Activated T-cell treated with anti-CD3 and anti-CD28 coated beads, Interleukin-2, amount 50 U/mL, for 24 hours (primary cell): ENCODE measurements around the gene PSMA3.
"Not testable (repeated sequence)": the region's sequence is repeated elsewhere in the genome, so short reads cannot be mapped to it uniquely, and the experiment has no call there.

Source experiments
- DNase-seq: peaks from one replicate; pipeline ENCODE4 v3.0.0-alpha.2; 2020
- H3K27ac Mint-ChIP-seq: 2 replicates; pipeline ENCODE4 v1.8.0; 2020; ENCODE audit warnings: mild to moderate bottlenecking, mixed read lengths
- H3K27me3 Mint-ChIP-seq: 2 replicates; pipeline ENCODE4 v1.8.0; 2020; ENCODE audit warnings: mixed read lengths
- H3K36me3 Mint-ChIP-seq: 2 replicates; pipeline ENCODE4 v1.8.0; 2020; ENCODE audit warnings: low read depth, mixed read lengths
- H3K4me1 Mint-ChIP-seq: 2 replicates; pipeline ENCODE4 v1.8.0; 2020; ENCODE audit warnings: low read depth, mixed read lengths
- H3K4me3 Mint-ChIP-seq: 2 replicates; pipeline ENCODE4 v1.8.0; 2020; ENCODE audit warnings: mild to moderate bottlenecking, moderate library complexity, mixed read lengths
- H3K9me3 Mint-ChIP-seq: 2 replicates; pipeline ENCODE4 v1.8.0; 2020; ENCODE audit warnings: mixed read lengths

PSMA3 gene

DNA sequence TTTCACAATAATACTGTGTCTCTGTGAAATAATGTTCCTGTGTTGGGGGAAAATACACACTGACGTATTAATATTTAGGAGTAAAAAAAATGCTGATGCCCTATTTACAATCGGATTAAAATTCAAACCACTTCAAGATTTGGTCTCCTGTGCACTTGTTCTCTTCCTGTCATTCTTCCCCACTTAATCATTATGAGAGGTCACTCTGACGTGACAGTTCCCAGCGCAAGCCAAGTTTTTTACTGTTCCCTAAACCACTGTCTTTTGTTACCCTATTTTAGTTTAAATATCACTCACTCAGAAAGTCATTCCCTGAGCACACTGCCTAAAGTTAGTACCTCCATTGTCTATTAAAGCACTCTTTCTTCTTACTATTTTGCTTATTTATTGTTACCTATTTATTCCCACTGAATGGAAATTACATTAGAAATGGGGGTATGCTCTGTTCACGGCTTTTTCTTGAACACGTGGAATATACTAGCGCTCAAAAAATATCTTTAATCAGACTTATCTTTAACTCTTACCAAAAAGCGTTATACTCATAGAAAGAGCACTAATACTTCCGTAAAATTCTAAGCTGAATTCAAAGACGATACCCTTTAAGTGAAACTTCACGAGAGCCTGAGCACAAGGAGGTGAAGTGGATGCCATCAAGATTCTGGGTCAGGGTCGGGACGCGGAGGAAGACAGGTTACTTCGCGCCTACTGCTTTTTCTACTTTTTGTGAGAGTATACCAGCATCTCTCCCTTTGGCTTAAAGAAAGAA, 670 bp upstream of the PSMA3 start:
- Mint-ChIP-seq H3K4me3 (peak overlapping the region; percentile 86), H3K27ac (peak overlapping the region; percentile 100), H3K27me3 (no peaks in the 10 kb centered on the region), H3K9me3 (no peaks in the 10 kb centered on the region), H3K4me1 (peaks cover 44% of the 10 kb centered on the region), H3K36me3 (peaks cover 50% of the 10 kb centered on the region)
- DNase-seq, result no peak

DNA sequence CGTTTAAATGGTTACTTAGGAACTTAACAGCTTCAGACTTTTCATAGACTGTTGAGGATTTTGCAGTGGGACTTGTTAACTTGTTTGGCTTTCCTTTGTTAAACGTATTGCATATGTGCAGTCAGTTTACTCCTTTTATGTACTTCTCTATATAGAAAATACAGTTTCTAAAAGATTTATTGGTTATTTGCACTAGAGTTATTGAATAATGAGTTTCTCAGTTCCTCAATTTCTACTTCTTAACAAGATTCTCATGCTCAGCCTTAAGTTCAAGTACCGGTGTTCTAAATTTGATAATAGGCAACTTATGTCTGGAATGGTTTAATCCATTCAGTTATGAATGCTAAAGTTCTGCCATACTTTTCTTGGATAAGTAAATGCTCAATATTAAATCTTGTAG, 919 bp downstream of the PSMA3 start:
- Mint-ChIP-seq H3K27ac (peak overlapping the region; percentile 100), H3K36me3 (peaks cover 57% of the 10 kb centered on the region), H3K4me1 (peaks cover 45% of the 10 kb centered on the region), H3K4me3 (peak overlapping the region; percentile 86), H3K9me3 (no peaks in the 10 kb centered on the region), H3K27me3 (no peaks in the 10 kb centered on the region)
- no peak for DNase-seq

DNA sequence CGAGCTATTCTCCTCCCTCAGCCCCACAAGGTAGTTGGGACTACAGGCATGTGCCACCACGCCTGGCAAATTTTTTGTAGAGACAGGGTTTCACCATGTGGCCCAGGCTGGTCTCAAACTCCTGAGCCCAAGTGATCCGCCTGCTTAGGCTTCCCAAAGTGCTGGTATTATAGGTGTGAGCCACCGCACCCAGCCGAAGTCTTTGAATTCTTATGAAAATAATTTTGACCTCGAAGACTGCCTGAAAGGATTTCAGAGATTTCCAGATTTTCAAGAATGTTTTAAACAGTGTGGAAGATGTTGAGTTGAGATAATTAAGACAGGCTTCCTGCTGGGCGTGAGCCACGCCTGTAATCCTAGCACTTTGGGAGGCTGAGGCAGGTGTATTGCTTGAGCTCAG, 5.0 kb downstream of the PSMA3 start:
- H3K27me3 Mint-ChIP-seq, result no peaks in the 10 kb centered on the region
- no peak overlapping the region for H3K4me3 Mint-ChIP-seq
- peaks cover 91% of the 10 kb centered on the region for H3K36me3 Mint-ChIP-seq
- DNase-seq, result no peak
- peaks cover 39% of the 10 kb centered on the region for H3K4me1 Mint-ChIP-seq
- H3K9me3 Mint-ChIP-seq, result no peaks in the 10 kb centered on the region
- peak overlapping the region; percentile 57 for H3K27ac Mint-ChIP-seq

DNA sequence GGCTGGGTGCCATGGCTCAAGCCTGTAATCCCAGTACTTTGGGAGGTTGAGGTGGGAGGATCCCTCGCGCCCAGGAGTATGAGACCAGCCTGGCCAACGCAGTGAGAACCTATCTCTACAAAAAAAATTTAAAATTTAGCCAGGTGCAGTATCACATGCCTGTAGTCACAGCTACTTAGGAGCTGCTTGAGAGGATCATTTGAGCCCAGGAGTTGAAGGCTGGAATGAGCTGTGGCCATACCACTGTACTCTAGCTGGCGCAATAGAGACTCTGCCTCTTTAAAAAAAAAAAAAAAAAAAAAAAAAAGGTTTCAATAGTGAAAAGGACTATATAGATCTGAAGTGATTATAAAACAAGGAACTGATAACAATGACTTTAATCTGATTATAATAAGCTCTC, 13.5 kb downstream of the PSMA3 start:
- Mint-ChIP-seq H3K4me1 (peaks cover 12% of the 10 kb centered on the region), H3K9me3 (no peaks in the 10 kb centered on the region), H3K27ac (peak overlapping the region; percentile 1), H3K27me3 (no peaks in the 10 kb centered on the region), H3K36me3 (peaks cover 93% of the 10 kb centered on the region), H3K4me3 (no peak overlapping the region)
- DNase-seq, result no peak

DNA sequence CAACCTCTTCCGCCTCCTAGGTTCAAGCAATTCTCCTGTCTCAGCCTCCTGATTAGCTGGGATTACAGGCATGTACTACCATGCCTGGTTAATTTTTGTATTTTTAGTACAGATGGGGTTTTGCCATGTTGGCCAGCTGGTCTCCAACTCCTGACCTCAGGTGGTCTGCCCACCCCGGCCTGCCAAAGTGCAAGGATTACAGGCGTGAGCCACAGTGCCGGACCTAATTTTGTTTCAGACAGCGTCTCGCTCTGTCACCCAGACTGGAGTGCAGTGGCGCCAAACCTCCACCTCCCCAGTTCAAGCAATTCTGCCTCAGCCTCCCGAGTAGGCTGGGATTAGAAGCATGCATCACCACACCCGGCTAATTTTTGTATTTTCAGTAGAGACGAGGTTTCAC, 17.4 kb downstream of the PSMA3 start:
- H3K9me3 Mint-ChIP-seq, DNase-seq, H3K4me3 Mint-ChIP-seq, H3K27me3 Mint-ChIP-seq: not testable (repeated sequence)
- peaks cover 96% of the 10 kb centered on the region for H3K36me3 Mint-ChIP-seq
- H3K27ac Mint-ChIP-seq, result peak overlapping the region; percentile 61
- H3K4me1 Mint-ChIP-seq, result peaks cover 16% of the 10 kb centered on the region

DNA sequence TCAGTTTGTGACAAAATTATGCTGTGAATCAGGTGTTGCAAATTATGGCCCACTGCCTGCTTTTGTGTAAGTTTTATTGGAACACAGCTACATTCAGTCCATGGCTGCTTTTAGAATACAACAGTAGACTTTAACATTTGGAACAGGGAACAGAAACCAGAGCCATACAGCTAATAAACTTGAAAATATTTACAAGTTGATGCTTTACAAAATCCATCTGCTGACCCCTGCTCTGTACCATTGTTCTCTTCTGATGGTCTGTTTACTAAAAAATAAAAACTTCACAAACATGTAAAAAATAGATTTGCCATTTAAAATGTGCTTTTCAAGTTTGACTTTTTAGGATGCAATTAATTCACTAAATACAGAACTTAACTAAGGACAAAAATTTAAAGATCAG, 20.8 kb downstream of the PSMA3 start:
- Mint-ChIP-seq H3K4me1 (peaks cover 17% of the 10 kb centered on the region), H3K9me3 (no peaks in the 10 kb centered on the region), H3K4me3 (no peak overlapping the region)

DNA sequence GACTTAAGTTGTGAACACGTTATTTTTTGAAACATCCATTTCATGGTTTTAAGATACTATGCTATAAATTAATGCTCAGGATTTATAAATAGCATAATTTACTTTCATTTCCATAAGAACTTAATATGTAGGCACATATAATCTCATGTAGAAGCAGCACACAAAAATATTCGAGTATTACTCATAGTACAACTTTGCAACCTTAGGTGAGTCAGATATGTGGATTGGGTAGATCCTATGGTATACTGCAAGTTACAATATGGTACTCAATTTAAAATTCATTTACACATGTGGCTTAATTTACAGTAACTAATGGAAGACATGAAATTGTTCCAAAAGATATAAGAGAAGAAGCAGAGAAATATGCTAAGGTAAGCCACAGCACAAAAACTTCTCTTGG, 26.0 kb downstream of the PSMA3 start:
- Mint-ChIP-seq H3K4me1 (peaks cover 39% of the 10 kb centered on the region), H3K4me3 (no peak overlapping the region), H3K27ac (peak overlapping the region; percentile 67), H3K9me3 (no peaks in the 10 kb centered on the region), H3K27me3 (no peaks in the 10 kb centered on the region), H3K36me3 (peaks cover 97% of the 10 kb centered on the region)
- DNase-seq, result no peak

More for the DNA sequence above, 20.8 kb downstream of the PSMA3 start:
- no peak for DNase-seq
- Mint-ChIP-seq H3K27ac (peak overlapping the region; percentile 59), H3K27me3 (no peaks in the 10 kb centered on the region), H3K36me3 (peaks cover 98% of the 10 kb centered on the region)

DNA sequence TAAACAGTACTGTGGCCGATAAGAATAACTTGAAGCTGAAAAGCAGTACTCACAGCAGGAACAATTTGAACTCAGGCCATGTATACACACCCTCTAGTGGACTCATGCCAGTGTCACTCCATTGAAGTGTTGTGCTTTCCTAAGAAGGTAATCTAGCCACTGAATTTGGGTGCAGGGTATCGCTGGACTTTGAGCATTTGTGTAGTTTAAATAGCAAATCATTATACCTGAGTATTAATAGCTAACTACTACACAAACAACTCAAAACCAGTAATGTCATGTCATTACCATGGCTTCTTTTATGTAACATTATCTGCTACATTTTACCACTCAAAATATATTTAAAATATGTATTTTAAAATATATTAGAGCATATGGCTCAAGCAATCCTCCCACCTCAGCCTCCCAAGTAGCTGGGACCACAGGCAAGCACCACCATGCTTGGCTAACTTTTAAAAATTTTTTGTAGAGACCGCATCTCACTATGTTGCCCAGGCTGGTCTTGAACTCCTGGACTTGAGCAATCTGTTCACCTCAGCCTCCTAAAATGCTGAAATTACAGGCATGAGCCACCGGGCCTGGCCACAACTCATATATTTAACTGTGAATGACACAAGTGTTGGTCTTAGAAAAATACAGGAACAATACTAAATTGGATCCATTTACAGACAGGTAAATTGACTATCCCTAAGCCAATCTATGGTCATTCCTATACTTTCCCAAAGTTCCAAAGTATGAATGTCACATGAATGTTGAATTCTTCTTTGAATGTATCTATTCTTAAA, 28.1 kb downstream of the PSMA3 start:
- DNase-seq, result no peak
- Mint-ChIP-seq H3K9me3 (no peaks in the 10 kb centered on the region), H3K27ac (peak overlapping the region; percentile 61), H3K36me3 (peaks cover 93% of the 10 kb centered on the region), H3K27me3 (no peaks in the 10 kb centered on the region), H3K4me3 (no peak overlapping the region), H3K4me1 (peaks cover 46% of the 10 kb centered on the region)

DNA sequence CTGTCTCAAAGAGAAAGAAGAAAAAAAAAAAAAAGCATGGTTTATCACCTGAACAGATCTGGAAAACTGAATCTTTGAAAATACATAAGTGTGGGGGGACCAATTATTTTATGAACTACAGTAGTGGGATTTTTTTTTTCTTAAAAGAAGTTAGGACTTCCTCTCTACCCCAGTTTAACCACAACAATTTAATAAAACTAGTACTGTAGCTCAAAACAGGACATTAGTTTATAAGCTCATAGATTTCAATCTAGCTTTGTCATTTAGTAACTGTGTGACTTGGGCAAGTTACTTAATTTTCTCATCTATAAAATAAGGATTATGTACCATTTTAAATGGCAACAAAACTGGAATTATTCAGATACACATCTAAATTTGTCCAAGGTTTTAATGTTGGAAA, 30.2 kb downstream of the PSMA3 start:
- peaks cover 93% of the 10 kb centered on the region for H3K36me3 Mint-ChIP-seq
- DNase-seq, result no peak
- no peaks in the 10 kb centered on the region for H3K9me3 Mint-ChIP-seq
- H3K4me1 Mint-ChIP-seq, result peaks cover 48% of the 10 kb centered on the region
- peak overlapping the region; percentile 21 for H3K4me3 Mint-ChIP-seq
- no peaks in the 10 kb centered on the region for H3K27me3 Mint-ChIP-seq
- peak overlapping the region; percentile 89 for H3K27ac Mint-ChIP-seq

DNA sequence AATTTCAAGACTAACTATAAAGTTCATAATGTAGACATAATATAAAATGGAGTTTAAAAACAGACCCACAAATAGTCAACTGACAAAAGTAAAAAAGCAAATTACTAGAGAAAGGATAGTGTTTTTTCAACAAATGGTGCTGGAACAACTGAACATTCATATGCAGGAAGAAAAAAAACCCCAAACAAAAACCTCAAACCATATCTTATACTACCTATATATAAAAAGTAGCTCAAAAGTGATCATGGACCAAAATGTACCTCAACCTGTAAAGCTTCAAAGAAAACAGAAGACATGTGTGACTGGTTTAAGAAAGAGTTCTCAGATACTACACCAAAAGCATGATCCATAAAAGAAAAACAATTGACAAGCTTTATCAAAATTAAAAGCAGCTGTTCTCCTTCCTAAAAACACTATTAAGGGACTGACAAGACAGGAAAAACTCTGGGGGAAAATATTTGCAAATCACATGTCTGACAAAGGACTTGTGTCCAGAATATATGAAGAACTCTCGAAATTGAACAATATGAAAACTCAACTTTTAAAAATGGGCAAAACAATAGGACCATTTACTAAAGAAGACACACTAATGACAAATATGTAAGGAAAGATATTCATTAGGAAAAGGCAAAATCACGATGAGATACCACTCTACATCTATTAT, 31.0 kb downstream of the PSMA3 start:
- Mint-ChIP-seq H3K4me1 (peaks cover 45% of the 10 kb centered on the region), H3K27me3 (no peaks in the 10 kb centered on the region), H3K9me3 (no peaks in the 10 kb centered on the region), H3K36me3 (peaks cover 93% of the 10 kb centered on the region), H3K4me3 (peak overlapping the region; percentile 2), H3K27ac (peak overlapping the region; percentile 89)
- DNase-seq, result no peak

DNA sequence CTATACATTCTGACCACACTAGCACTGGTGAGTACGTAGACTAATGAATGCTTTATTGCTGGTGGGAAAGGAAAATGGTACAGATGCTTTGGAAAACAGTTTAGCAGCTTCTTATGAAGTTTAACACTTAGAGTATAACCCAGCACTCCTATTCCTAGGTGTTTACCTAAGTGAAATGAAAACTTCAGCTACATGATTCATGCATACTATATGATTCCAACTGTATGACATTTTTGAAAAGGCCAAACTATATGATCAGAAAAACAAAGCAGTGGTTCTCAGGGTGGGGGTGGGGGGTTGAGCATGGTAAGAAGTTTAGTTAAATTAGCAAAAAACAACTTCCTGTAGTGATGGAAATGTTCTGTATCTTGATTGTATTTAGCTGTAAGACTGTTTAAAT, 31.6 kb downstream of the PSMA3 start:
- Mint-ChIP-seq H3K4me1 (peaks cover 49% of the 10 kb centered on the region), H3K27me3 (no peaks in the 10 kb centered on the region), H3K9me3 (no peaks in the 10 kb centered on the region), H3K27ac (peak overlapping the region; percentile 89), H3K4me3 (no peak overlapping the region), H3K36me3 (peaks cover 94% of the 10 kb centered on the region)
- no peak for DNase-seq

DNA sequence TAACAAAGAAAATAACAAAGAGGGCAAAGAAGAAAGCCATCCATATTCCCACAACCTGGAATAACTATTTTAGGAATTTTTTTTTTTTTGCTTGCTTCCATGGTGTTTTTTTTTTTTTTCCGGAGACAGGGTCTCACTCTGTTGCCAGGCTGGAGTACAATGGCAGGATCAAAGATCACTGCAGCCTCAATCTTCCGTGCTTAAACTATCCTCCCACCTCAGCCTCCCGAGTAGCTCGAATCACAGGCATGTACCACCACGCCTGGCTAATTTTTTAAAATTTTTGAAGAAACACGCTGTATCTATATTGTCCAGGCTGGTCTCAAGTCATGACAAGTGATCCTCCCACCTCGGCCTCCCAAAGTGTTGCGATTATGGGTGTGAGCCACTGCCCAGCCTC, 33.5 kb downstream of the PSMA3 start:
- H3K4me1 Mint-ChIP-seq, result peaks cover 67% of the 10 kb centered on the region
- peak overlapping the region; percentile 71 for H3K27ac Mint-ChIP-seq
- peaks cover 95% of the 10 kb centered on the region for H3K36me3 Mint-ChIP-seq
- no peak for DNase-seq
- H3K27me3 Mint-ChIP-seq, result no peaks in the 10 kb centered on the region
- H3K4me3 Mint-ChIP-seq, result no peak overlapping the region
- no peaks in the 10 kb centered on the region for H3K9me3 Mint-ChIP-seq

DNA sequence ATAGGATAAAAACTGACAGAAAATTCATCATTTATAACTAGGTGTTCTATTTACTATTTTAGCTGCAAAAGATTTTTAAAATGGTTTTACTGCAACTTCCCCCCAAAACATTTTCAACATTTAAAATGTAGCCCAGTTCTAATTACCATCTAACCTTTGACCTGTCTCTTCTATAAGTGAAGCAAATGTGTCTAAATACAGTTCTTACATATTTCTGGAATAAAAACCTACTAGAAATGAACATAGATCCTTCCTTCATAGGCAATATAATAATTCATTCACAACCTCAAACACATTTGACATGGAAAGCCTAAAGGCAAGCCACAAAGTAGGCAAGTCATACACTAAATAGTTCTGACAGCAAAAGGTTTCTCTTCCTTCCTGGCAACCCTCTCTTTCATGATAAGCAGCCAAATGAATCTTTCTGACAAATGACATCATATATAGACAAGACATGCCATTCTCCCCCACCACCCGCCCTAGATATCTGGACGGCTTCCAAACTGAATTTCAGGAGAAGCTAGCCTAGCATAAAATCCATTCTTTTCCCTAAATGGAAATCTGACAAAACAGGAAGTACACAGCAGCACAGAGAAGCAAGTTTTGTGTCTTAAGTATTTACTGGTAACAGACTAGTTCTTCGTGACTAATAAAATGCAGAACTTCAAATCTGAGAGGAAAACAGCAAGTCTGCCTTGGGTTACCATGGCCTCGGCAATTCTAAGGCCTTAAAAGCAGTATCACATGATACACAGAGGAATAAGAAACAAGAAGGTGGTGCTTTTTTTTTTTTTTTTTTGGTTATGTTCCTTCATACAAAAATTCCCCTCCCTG, 36.5 kb downstream of the PSMA3 start:
- DNase-seq, result no peak
- H3K27ac Mint-ChIP-seq, result peak overlapping the region; percentile 97
- peaks cover 68% of the 10 kb centered on the region for H3K4me1 Mint-ChIP-seq
- no peaks in the 10 kb centered on the region for H3K27me3 Mint-ChIP-seq
- peak overlapping the region; percentile 54 for H3K4me3 Mint-ChIP-seq
- peaks cover 96% of the 10 kb centered on the region for H3K36me3 Mint-ChIP-seq
- H3K9me3 Mint-ChIP-seq, result no peaks in the 10 kb centered on the region

DNA sequence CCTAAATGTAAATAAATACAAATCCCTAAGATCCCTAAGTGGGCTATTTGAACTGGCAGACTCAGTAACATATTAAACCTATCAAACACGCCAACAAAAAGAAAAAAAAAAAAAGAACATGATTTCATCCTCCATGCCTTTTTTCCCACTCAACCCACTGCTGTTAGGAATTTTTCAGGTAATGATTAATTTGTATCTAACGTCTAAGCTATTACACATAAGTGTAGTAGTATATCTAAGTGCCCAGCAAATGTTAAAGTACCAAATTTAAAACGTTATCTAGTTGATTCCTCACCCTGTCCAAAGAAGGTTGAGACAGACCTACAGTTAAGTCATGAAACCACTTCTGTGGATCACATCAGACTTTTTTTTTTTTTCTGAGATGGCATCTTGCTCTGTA, 37.3 kb downstream of the PSMA3 start:
- Mint-ChIP-seq H3K4me1 (peaks cover 61% of the 10 kb centered on the region), H3K36me3 (peaks cover 97% of the 10 kb centered on the region), H3K27me3 (no peaks in the 10 kb centered on the region), H3K27ac (peak overlapping the region; percentile 97), H3K9me3 (no peaks in the 10 kb centered on the region), H3K4me3 (peak overlapping the region; percentile 54)
- DNase-seq, result no peak
